KG1 (cell line): ENCODE results near the gene CSPG4.
"Not testable (repeated sequence)": the region's sequence is repeated elsewhere in the genome, so short reads cannot be mapped to it uniquely, and the experiment has no call there.

ENCODE experiments used
- DNase-seq: peaks from one replicate; lab custom pipeline; 2025; lab: John Stamatoyannopoulos, UW

The CSPG4 gene

GRCh38 chr15:75703440-75704262 lies 9.0 kb downstream of the CSPG4 start:
- not testable (repeated sequence) for DNase-seq

GRCh38 chr15:75702436-75702835 lies 10.2 kb downstream of the CSPG4 start:
- DNase-seq = no peak

DNA sequence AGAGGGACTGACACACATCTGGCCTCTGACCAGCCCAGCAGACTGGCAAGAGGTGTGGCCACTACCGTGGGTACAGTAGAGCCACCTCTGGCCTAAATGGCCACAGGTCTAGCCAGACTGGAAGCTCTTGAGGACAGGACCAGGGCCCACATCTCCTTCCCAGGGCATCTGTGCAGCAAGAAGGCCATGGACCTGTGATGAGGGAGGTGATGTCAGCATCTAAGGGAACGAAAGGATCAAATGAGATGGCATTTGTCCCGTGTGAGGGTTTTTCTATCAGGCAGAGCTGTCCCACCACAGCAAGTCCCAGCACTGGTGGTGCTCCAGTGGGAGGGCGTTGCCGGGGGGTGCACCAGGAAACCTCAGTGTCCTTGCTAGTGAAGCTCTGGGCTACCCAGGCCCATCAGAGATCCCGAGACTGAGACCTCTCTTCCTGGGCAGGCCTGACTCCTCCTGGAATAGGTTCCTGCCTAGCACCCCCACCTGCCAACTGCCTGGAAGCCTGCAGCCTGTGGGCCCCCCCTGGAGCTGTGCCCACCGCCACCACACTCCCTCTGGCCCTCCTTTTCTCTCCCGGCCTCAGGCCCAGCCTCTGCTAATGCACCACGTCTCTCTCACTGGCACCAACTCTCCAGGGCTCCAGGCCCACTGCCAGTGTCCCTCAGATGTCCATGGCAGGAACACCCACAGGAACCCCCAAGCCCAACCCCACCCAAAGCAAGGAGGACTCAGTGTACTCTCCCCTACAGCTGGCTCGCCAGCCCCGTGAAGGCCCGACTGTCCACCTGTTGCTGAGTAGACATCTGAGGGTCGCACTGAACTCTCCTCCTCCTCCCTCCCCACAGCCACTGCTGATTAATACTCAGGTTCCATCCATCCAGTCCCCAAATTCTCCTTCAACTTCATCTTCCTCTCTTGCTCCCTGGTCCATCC lies 11.3 kb downstream of the CSPG4 start:
- DNase-seq = not testable (repeated sequence)

DNA sequence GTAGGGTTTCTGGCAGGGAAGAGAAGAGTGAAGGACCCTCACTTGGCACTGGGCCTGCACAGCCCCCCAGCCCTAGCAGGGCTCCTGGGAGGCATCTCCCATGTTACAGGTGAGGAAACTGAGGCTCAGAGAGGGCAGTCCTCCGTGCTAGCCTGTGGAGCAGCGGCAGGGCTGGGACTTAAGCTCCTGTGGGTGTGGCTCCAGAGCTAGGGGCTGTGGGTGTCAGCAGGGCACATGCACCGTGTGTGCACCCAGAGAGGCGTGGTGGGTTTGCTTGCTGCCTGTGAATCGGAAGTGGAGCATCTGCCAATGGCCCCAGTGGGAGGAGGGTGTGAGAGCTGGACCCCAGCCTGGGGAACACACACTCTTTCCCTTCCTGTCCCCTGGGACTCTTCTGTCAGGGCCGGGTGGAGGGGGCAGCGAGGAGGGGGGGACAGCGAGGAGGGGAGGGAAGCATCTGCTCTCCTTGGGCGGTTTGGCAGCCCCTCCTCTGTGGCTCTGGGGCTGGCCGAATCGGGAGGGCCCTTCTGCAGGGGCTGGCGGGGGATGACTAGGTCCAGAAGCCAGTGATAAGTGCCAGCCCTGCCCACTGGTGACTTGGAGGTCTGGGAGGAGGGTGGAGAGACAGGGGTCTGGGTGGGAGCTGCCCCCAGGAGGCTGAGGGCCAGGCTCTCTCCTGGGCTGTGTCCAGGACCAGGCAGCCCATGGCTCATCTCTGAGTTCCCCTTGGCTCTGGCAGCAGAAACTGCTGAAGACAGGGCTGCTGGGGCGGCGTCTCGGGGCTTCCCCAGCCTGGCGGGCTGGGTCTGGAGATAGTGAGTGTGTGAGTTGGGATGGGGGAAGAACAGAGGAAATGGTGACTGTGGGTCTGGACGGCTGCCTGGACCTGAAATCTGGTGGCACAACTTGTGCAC lies 12.4 kb downstream of the CSPG4 start:
- not testable (repeated sequence) for DNase-seq

DNA sequence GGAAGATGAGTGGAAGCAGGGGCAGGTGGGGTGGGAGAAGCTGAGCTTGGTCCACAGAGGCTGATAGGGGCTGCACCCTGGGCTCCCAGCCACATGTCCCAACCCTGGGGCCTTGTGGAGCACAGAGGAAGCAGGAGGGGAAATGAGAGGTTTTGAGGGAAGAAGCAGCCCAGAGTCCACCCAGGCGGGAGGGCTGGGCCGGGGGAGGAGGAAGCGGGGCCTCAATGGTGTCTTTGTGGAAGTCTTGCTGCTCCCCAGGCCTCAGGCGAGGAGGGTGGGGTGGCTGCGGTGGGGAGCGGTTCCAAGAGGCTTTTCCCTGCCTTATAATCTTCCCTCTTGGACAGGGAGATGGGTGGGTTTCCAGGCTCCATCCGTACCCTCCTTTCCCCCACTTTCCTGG lies 13.1 kb downstream of the CSPG4 start:
- DNase-seq = not testable (repeated sequence)

- DNase-seq = not testable (repeated sequence)
Measured at GRCh38 chr15:75697974-75698747, 14.5 kb downstream of the CSPG4 start.

- DNase-seq = no peak
Measured at GRCh38 chr15:75697523-75697922, 15.1 kb downstream of the CSPG4 start.

DNA sequence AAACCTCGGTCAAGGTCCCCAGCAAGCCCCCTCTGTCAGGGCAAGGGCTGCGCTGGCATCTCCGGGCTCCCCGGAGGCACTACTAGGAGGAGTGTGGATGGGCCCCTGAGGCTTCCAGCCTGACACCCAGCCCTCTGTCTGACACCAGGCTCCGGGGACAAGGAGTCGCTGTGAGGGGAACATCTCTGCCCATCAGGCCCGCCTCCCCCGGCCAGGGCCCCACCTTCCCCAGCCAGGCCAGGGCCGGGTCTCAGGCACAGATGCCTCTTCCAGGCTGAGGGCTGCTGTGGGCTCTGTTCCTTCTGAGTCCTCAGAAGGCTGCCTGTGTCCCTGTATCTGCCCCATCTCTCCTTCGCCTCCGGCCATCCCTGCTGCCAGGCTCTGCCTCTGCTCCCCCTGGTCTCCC lies 15.8 kb downstream of the CSPG4 start:
- DNase-seq = no peak

DNA sequence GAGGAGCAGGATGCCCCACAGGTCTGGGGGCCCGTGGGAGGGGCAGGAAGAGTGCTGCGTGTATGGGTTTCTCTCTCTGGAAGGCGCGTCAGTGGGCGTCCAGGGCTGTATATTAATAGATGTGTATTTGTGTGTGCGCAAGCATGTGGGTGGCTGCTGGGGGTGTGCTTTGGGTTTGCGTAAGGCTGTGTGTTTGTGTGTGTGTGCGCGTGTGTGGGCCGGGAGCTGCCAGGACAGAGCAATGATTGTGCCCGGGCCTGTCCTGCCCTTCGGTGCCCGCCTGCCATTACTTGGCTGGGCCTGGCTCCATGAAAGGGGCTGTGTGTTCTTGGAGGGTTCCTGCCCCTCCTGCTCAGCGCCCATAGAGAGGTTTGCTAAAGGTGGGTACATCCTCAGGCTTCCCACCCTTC lies 16.3 kb downstream of the CSPG4 start:
- DNase-seq = no peak

DNA sequence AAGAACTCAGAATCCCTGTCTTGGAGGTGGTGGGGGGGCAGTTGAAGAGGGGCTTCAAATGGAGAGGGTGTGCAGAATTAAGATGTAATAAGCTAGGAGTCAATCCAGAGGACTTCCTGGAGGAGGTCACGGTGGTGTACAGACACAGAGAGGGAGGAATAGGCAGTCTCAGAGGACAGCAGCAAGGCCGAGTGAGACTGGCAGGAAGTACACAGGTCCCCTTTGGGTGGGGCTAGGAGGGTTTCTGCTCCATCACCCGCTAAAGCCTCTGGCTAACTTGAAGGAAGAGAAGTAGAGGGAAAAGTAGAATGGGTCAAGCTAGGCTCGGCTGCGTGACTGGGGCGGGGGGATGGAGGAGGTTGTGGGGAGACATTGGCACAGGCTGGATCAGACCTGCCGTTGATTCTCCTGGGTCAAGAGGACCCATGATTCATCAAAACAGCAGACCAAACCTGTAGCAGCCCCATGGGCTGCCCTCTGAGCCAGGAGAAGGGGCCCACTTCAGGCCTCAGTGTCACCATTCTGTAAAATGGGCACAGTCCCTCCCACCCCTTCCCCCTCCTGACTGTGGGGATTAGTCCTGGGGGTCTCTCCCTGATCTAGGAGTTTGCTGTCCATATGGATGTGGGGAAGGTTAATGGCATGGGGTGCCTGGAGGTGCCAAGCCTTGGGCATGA lies 16.9 kb downstream of the CSPG4 start:
- no peak for DNase-seq

- DNase-seq = no peak
Measured at GRCh38 chr15:75695220-75695619, 17.4 kb downstream of the CSPG4 start.

- no peak for DNase-seq
Measured at GRCh38 chr15:75694241-75695182, 18.1 kb downstream of the CSPG4 start.

GRCh38 chr15:75693501-75694240 lies 19.0 kb downstream of the CSPG4 start:
- DNase-seq = peak; percentile 16

- not testable (repeated sequence) for DNase-seq
Measured at GRCh38 chr15:75693028-75693427, 19.6 kb downstream of the CSPG4 start.

DNA sequence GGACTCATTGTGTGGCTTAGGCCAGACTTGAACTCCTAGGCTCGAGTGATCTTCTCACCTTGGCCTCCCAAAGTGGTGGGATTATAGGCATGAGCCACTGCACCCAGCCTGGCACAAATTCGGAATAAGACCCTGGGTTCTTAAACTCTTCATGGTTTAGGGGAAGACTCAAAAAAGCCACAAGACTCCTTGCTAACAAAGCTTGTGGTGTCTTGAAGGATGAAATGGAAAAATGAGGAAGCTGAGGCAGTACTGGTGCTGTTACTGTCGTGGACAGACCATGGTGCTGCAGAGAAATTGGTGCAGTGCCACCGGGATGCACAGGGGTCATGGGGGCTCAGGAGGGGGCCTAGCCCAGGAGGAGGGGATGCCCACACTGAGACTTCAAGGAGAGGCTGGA lies 20.3 kb downstream of the CSPG4 start:
- DNase-seq = not testable (repeated sequence)

DNA sequence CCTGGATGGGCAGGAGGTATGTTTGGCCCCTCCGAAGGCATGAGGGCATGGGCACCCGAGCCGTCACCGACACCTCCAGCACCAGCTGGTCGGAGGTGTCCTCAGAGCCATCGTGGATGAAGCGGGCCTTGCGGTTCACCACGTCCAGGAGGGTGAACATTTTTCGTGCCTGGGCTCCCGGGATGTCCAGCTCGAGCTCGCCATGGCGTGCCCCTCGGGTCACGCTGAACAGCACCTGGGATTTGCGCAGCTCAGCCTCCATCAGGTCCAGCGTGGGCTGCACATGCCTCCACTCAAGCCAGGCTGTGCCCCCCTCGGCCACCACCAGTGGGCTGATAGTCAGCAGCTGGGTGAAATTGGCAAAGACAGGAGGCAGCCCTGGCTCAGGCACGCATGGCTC lies 23.2 kb downstream of the CSPG4 start:
- not testable (repeated sequence) for DNase-seq

DNA sequence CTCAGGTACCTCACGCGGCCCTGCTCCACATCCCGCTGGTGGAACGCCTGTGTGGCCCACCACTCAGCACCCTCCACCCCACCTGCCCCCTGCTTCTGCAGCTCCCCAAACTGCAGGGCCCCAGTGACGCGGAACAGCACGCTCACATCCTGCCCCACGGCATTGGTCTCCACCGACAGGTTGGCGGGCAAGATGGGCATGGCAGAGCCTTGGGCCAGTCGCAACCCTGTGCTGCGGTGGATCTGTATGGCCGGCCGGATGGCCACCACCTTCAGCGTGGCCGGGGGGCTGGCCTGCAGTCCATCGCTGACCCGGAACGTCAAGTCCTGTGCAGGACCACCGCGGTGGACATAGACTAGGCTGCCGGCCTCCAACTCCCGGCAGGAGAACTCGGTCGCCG lies 23.8 kb downstream of the CSPG4 start:
- no peak for DNase-seq

- DNase-seq = no peak
Measured at GRCh38 chr15:75688278-75688557, 24.4 kb downstream of the CSPG4 start.
